ENCODE measurements around the gene METTL25. TPM values are rescaled to one million over a fixed set of nuclear protein-coding genes. Genes with fewer than 3 reads are reported as not detected.
A peak's percentile ranks its signal among the peaks of the same experiment; 100 is the strongest.

METTL25 gene
- total RNA-seq, 1 experiment from 2014 or later, result 5.1 TPM

- POLR2A ChIA-PET (ENCODE audit: unreplicated experiment), result no interaction called here
- no peak for ATAC-seq
- peak; percentile 15 for DNase-seq
Measured at GRCh38 chr12:82523996-82524395, 165.7 kb downstream of the METTL25 start.

GRCh38 chr12:82524641-82525040 lies 166.3 kb downstream of the METTL25 start:
- Histone ChIP-seq H3K9me2 (replicated peaks; ENCODE audit: low read length) (no peaks in the 10 kb centered on the region), H3K4me1 (ENCODE audit: insufficient read depth, low read length) (no peaks in the 10 kb centered on the region), H4K20me1 (ENCODE audit: low read length) (no peaks in the 10 kb centered on the region), H3K27me3 (ENCODE audit: low read length) (no peaks in the 10 kb centered on the region), H3K9me3 (ENCODE audit: low read length) (no peaks in the 10 kb centered on the region), H3K79me2 (ENCODE audit: low read length) (no peaks in the 10 kb centered on the region), H3F3A (ENCODE audit: low read length, unreplicated experiment) (no peaks in the 10 kb centered on the region), H3K4me3 (ENCODE audit: low read length) (no peak overlapping the region), H3K27ac (ENCODE audit: low read length) (no peak overlapping the region), H3K4me2 (ENCODE audit: low read length) (no peak overlapping the region), H2AFZ (ENCODE audit: low read length) (no peak overlapping the region), H3K36me3 (ENCODE audit: low read depth, low read length) (no peaks in the 10 kb centered on the region; the same call in 1 of the 2 replicates), H3K9ac (ENCODE audit: low read length) (no peak overlapping the region)
- no TSS peak for BruUV-seq (replicated peaks)
- POLR2A ChIA-PET (ENCODE audit: unreplicated experiment), result no interaction called here
- DNase-seq, result no peak
- intact Hi-C loops (cut with micrococcal nuclease), result no loop called here
- CTCF ChIA-PET, result no interaction called here
- TF ChIP-seq, protein P1, sequence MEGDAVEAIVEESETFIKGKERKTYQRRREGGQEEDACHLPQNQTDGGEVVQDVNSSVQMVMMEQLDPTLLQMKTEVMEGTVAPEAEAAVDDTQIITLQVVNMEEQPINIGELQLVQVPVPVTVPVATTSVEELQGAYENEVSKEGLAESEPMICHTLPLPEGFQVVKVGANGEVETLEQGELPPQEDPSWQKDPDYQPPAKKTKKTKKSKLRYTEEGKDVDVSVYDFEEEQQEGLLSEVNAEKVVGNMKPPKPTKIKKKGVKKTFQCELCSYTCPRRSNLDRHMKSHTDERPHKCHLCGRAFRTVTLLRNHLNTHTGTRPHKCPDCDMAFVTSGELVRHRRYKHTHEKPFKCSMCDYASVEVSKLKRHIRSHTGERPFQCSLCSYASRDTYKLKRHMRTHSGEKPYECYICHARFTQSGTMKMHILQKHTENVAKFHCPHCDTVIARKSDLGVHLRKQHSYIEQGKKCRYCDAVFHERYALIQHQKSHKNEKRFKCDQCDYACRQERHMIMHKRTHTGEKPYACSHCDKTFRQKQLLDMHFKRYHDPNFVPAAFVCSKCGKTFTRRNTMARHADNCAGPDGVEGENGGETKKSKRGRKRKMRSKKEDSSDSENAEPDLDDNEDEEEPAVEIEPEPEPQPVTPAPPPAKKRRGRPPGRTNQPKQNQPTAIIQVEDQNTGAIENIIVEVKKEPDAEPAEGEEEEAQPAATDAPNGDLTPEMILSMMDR (conservative IDR thresholded peaks at IDR 0.05; ENCODE audit: low read depth, low read length), result no peak
- no peak for ATAC-seq

More at GRCh38 chr12:82523996-82524395, 165.7 kb downstream of the METTL25 start:
- no TSS peak for BruUV-seq (replicated peaks)
- no peaks in the 10 kb centered on the region for H3K9me3 ChIP-seq (ENCODE audit: low read length)
- no peaks in the 10 kb centered on the region for H3K27me3 ChIP-seq (ENCODE audit: low read length)
- H4K20me1 ChIP-seq (ENCODE audit: low read length), result no peaks in the 10 kb centered on the region
- no peak overlapping the region for H3K4me2 ChIP-seq (ENCODE audit: low read length)
- H3K9ac ChIP-seq (ENCODE audit: low read length), result no peak overlapping the region
- no peaks in the 10 kb centered on the region for H3F3A ChIP-seq (ENCODE audit: low read length, unreplicated experiment)
- TF ChIP-seq EZH2 (IDR thresholded peaks at IDR 0.05; ENCODE audit: low read length, unreplicated experiment) (no peak), EZH2phosphoT487 (IDR thresholded peaks at IDR 0.05; ENCODE audit: borderline replicate concordance, low read length) (no peak)
- TF ChIP-seq, protein P1 (conservative IDR thresholded peaks at IDR 0.05; ENCODE audit: low read depth, low read length), result no peak
- no peaks in the 10 kb centered on the region; the same call in 1 of the 2 replicates for H3K36me3 ChIP-seq (ENCODE audit: low read depth, low read length)
- no peaks in the 10 kb centered on the region for H3K9me2 ChIP-seq (replicated peaks; ENCODE audit: low read length)
- H3K4me1 ChIP-seq (ENCODE audit: insufficient read depth, low read length), result no peaks in the 10 kb centered on the region
- intact Hi-C loops (cut with micrococcal nuclease), result no loop called here
- H3K79me2 ChIP-seq (ENCODE audit: low read length), result no peaks in the 10 kb centered on the region
- no peak overlapping the region for H2AFZ ChIP-seq (ENCODE audit: low read length)
- no peak overlapping the region for H3K4me3 ChIP-seq (ENCODE audit: low read length)
- no peak overlapping the region for H3K27ac ChIP-seq (ENCODE audit: low read length)
- CTCF ChIA-PET, result no interaction called here

DNA sequence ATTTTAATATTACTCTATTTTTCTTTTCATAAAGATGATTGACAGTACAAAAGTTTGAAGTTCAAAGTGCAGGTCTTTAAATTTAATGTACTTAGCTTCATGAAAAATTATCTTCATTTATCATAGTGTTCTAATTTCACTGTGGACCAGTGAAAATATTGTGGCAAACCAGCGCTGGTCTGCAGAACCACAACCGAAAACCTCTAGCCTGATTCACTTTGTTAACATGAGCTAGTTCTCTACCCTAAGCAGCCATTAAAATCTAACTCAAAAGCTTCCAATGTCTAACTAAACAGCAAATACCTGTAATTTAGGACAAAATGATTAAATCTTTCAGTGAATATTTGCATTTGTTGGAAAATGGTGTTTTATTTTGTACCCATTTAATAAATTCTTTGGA lies 167.3 kb downstream of the METTL25 start:
- Histone ChIP-seq H4K20me1 (ENCODE audit: low read length) (no peaks in the 10 kb centered on the region), H3K9me3 (ENCODE audit: low read length) (no peaks in the 10 kb centered on the region), H3K79me2 (ENCODE audit: low read length) (no peaks in the 10 kb centered on the region), H2AFZ (ENCODE audit: low read length) (no peak overlapping the region), H3F3A (ENCODE audit: low read length, unreplicated experiment) (no peaks in the 10 kb centered on the region), H3K36me3 (ENCODE audit: low read depth, low read length) (no peaks in the 10 kb centered on the region; the same call in 1 of the 2 replicates), H3K9ac (ENCODE audit: low read length) (no peak overlapping the region), H3K27ac (ENCODE audit: low read length) (no peak overlapping the region), H3K4me1 (ENCODE audit: insufficient read depth, low read length) (no peaks in the 10 kb centered on the region), H3K27me3 (ENCODE audit: low read length) (no peaks in the 10 kb centered on the region), H3K9me2 (replicated peaks; ENCODE audit: low read length) (no peaks in the 10 kb centered on the region), H3K4me3 (ENCODE audit: low read length) (no peak overlapping the region), H3K4me2 (ENCODE audit: low read length) (no peak overlapping the region)
- POLR2A ChIA-PET (ENCODE audit: unreplicated experiment), result interaction anchor here (0.5 to 0.7 kb wide), 2 partner anchors 102 to 131 kb away, joined by 3 to 4 read pairs; no protein-coding TSS in a partner anchor
- no TSS peak for BruUV-seq (replicated peaks)
- TF ChIP-seq EZH2phosphoT487 (IDR thresholded peaks at IDR 0.05; ENCODE audit: borderline replicate concordance, low read length), result no peak
- TF ChIP-seq, protein P1 (conservative IDR thresholded peaks at IDR 0.05; ENCODE audit: low read depth, low read length), result no peak
- TF ChIP-seq EZH2 (IDR thresholded peaks at IDR 0.05; ENCODE audit: low read length, unreplicated experiment), result no peak
- ATAC-seq, result no peak
- DNase-seq, result no peak
- intact Hi-C loops (cut with micrococcal nuclease), result loop anchor here (2.0 kb wide), 1 partner anchor 157 kb away; no protein-coding TSS in a partner anchor
- CTCF ChIA-PET, result interaction anchor here (0.6 kb wide), 1 partner anchor 11 kb away, joined by 4 read pairs; no protein-coding TSS in a partner anchor
